Sigmoid colon (tissue), 3 donors: Measurements from ENCODE around the gene RIPOR1.

Experiments used
- CTCF ChIP-seq, 4 experiments: fragments of 450-650 bp in 3 of 4; fragments of 200-600 bp in 1 of 4; IDR thresholded peaks; one replicate each; pipeline ENCODE4 v1.5.1; 2016 to 2019; ENCODE audit warnings: antibody characterized with exemption in 4 of 4, mild to moderate bottlenecking in 3 of 4, moderate library complexity in 2 of 4
- POLR2A ChIP-seq, 2 donors: fragments of 450-650 bp; IDR thresholded peaks; one replicate each; pipeline ENCODE4 v1.6.1; 2016; ENCODE audit warnings: antibody characterized with exemption in 2 of 2, mild to moderate bottlenecking in 2 of 2, moderate library complexity in 2 of 2

GRCh38 chr16:67537636-67538591 lies 9.3 kb downstream of the RIPOR1 start:
- no peak for TF ChIP-seq POLR2A (IDR thresholded peaks at IDR 0.05)
- TF ChIP-seq CTCF (IDR thresholded peaks at IDR 0.05): no peak
